Left hindlimb (tissue), 1 donor: Measurements from ENCODE around the gene GALNT4.

ENCODE experiments used
- DNase-seq: peaks from one replicate; pipeline ENCODE4 v3.0.0-alpha.2; 2018

GALNT4 gene

DNA sequence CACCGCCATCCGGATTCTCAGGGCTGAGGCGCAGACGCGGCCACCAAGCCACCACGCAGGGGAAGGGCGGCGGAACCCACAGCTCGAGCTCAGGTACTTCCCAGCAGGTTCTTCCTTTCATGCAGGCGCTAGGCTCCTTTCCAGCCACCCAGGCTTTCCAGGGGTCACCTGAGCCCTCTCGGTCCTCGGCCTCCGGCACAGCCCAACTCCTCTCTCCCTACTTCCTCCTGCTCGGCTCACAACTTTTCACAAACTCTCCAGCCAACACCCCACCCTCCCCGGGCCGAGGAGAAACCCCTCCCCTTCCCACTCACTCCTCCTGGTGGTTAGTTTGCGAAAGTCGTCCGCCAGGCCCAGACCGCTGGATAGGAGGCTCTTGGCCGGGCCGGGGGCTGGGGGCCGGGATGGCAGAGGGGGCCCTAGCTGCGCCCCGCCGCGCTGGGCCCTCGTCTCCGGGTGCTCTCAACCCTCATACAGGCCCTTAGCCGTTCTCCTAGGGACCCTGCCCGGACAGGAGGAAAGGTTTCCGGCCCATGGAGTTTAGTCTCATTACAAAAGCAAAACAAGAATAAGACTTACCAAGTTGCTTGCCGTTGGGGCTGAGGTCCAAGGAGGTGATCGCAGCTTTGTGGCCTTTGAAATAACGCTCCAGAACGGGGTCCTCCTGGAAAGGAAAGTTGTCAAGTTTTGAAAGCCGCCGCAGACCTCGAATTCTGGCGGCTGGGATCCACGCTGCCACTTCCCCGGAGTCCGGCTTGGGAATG is at the start of gene GALNT4:
Gene GALNT4 (minus strand): TSS at position 256 of the 764 bp plus-strand sequence. CDS start 247 bp downstream, at position 9.
- DNase-seq = peak; percentile 92

DNA sequence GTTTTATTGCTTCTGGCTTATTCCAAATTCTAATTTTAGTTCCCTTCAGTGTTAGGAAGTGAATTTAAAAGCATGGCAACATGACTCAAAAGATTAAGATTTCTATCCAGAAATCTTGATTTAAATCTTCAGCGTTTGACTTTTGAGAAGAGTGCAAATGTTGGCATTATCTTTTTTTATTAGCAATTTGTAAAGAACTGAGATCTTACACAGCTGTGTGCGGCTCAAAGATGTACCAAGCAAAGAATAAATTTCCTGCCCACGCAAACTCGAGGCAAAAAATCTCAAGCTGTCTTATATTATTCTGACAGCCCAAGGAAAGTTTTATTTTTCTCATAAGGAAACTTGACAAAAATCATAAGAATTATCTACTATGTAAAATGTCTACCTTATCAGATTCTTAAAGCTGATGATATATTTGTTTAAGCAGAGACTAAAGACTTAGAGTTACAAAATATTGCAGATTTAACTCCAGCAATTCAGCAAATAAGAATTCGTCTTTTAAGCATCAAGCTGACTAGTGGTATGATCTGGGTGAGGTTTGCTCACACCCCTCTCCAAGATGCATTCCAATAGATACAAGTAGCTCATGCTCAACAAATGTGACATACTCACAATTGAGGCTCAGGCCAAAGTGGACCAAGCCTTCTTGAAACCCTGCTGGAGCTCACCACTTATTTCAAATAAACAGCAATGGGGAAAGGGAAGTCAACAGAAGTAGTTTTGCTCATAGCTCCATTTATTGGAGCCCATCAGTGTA is 48.6 kb upstream of the GALNT4 start:
- DNase-seq = no peak

DNA sequence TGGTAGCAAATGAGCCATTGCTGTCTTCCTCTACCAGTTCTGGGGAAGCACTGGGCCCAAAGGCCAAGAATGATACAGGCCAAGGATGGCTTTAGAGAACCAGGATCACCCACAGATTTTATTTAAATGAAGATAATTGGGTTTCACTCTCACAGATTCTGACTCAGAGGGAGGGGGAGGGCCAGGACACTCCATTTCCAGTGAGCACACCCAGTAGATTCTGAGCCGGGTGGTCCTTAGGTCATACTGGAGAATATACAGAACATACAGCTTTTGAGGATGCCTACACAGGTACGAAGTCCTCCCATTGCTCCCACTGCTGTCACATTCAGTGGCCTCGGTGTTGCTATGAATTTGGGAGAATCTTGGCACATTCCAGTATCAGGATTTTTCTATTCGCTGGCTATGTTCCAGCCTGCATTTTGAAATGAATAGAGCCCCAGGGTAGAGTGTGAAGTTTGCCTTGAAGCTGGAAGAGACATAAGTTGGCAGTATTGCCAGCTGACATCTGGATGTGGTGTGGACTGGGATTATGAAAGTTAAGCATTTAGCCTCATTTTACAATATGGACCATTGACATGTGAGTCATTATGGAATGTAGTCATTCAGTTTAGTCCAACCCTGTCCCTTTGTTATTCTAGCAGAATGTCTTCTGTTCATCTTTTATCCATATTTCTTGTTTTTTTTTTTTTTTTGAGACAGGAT is 47.0 kb upstream of the GALNT4 start:
- no peak for DNase-seq

DNA sequence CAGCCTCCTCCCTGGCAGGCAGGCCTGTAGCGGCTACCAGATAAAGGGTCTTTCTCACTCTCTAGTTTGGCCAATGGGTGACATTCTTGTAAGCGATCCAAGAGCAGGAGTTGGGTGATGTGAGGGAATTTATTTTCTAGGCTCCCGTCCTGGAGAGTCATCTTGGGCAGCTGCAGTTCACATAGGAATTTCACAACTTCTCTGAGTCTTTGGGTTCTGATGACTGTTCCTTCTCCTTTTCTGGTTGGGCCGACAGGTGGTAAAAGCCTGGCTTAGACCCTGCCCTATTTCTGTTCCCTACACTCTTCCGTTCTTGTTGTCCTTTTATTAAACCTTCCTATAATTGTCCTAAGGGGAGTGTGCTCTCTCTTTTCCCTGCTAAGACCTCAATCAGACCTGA is 43.9 kb upstream of the GALNT4 start:
- DNase-seq = no peak

DNA sequence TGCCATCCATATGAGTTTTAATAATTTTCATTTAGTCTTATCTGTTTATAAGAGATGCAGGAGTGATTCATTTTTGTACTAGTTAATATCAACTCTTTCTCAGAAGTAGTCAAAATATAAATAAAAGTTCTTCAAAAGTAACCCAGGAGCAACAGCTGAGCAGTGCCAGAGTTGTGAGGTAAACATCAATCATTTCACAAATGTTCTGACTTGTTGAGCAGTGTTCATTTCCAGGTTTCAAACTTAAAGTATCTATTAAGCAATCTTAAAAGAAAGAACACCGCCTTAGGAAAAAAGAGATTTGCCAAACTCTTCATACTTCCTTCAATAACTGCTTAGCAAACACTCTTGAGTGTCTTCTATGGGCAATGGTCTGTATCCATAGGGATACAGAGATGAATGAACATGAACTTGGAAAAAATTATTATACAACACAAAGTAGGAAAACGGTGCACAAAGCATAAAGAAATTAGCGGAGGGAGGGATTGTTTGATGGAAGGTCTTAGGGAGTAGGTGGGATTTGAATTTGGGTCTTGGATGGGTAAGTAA is 43.2 kb upstream of the GALNT4 start:
- DNase-seq = no peak

DNA sequence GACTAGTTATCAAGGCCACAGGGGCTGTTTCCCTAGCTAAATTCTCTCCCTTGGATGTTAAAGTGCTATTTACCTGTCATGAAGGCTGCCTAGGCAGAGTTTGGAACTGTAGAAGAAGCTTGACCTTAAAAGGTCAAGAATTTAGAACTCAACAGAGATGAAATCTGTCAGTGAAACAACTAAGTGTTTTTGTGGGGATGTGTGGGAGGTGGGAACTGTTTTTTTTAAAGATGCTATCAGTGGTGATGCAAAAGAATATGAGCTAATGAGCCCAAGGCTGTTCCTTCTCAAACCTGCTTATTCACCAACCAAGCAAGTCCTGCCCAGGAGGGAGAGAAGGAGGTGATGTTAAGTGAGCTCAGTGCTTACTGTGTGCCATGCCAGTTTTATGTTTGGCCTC is 42.0 kb upstream of the GALNT4 start:
- no peak for DNase-seq

DNA sequence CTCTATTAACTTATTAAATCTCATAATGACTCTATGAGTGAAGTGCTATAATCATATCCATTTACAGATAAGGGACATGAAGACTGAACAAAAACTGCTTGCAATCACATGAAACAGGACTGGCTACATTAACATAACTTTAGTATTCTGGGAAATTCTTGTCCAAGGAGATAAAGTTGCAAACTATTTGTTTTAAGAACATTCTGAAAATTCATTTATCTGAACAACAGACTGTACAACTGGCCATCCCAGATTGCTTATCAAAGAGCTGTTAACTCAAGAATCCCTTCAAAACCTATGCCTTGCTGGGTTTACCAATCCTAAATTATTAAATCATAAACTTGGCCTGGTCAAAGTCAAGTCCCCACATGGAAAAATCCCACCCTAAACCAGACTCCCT is 40.4 kb upstream of the GALNT4 start:
- DNase-seq = no peak

DNA sequence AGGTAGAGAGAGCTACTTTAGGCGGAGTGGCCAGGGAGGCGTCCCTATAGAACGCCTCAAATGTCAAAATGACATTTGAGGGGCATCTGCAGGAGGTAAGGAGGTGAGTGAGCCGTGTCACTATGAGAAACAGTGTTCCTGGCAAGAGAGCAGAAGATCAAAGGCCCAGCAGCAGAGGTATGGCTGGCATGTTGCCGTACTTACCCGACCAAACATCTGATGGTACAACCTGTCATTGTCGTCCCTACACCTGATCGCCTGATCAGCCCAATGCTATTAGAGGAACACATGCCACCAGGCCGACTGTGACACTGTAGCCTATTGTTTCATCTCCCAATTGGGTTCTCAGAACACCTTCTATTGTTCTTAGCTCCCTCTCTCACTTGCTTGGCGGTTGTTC is 35.2 kb upstream of the GALNT4 start:
- DNase-seq = no peak

DNA sequence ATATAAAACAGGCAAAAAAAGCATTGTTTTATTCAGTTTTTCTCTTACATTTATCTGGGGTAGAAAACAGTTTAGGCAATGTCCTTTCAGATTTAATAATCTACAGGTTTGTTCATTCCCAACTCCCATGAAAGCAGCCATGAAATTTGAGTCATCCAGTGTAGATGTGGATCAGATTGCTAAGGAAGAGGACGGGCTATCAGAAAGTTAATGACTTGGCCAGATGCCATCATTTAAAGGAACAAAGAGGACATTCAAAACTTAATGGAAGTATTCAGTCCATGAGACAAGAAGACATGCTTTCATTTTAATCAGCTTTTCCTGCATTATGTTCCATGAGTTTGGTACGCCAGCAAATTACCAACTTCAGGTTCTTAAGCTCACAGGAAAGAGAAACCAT is 32.4 kb upstream of the GALNT4 start:
- DNase-seq = no peak

DNA sequence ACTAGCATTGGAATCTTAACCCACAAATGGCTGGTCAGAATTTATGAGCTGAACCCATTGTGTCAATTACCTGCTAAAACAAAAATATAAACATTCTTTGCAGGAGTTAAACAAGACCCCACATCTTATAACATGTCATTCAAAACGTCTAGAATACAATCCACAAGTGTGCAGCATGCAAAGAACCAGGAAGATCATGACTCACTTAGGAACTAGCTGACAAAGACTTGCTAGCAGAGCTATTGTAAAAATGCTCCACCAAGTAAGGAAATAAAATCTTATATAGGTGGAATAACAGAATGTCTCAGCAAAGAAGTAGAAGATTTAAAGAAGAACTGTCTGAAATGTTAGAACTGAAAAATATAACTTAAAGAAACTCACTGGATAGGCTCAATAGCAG is 27.8 kb upstream of the GALNT4 start:
- no peak for DNase-seq

DNA sequence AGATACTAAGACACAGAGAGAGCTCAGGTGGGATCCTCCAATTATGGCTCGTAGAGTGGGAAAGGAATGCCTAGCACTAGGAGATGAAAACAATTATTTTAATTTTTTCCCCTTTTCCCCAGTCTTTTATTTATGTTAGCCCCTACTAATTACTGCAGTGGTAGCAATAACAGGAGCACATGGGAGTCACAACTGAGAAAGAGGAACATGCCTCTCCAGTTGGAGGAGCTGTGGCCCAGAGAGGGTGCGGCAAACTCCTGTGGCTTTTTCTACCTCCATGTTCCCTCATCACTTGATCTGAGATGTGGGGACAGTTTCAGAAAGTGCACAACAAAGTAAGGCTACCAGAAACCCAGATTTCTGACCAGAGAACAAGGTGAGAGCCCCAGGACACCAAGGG is 27.2 kb upstream of the GALNT4 start:
- no peak for DNase-seq

DNA sequence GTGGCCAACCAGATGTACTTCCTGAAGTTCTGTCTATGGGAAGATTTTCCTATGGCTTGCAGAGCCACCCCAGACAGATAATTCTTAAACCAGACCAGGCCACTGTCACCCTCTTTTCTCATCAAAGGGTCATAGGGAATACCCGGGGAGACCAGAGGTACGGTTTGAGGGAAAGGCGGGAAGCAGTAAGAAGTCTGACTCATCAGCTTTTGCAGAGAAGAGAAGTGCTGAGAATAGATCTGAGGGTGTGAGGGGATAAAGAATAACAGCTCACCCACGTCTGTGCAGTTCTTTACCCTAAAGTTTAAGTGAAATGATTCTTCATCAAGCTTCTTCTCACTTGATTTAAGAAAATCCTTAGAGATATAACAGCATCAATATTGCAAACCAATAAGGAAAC is 22.5 kb upstream of the GALNT4 start:
- no peak for DNase-seq

DNA sequence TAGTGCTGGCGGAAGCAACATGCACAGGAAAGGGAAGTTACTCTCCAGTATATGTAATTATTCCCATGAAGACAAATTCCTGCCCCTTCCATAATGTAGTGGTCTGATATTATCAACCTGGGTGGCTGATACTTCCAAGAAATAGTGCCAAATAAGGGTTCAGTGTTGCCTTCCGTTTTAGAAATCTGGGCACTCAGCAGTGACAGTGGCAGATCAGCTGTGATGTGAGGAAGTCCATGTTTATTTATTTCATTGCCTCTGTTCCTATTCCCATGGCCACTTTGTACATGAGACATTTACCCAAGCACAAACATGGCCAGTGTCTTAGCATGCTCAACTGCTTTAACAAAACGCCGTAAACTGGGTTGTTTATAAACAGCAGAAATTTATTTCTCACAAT is 21.6 kb upstream of the GALNT4 start:
- DNase-seq = no peak

DNA sequence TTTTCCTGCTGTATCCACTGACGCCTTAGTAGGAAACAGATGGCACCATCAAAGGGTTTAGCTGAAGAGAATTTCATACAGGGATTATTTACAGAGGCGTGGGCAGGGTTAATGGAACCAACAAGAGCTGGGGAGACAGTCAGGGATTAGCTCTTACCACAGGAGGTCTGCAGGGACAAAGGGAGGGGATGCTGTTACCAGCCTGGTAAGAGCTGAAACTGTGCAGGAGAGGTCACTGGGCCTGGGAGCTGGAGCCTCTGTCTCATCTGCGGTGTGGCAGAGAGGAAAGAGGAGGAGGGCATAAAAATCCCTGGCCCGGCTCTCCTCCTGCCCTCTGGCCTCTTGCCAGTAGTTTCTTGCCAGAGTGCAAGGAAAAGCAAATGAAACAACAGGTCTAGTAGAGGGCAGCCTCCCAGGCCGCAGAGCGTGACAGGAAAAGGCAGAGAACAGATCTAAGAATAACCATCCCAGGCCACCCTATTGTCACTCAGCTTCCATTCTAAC is 20.1 kb upstream of the GALNT4 start:
- DNase-seq = peak; percentile 63

DNA sequence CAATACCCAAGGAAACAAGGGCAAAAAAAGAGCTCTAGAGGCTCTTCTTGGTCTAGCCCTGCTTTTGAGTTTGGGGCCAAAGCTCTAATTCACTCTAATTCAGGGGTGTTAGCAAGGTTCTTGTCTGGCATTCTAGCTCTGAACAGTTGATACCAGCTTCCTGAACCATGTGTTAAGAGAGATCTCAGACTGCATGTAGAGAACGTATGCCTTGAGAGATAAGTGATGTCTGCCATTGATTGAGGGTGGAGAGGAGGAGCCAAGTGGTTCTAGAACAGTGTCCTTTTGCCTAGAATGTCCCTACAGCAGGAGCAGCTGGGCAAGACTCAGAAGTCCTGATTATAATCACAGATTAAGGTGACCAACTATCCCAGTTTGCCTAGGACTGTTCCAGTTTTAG is 19.4 kb upstream of the GALNT4 start:
- no peak for DNase-seq

DNA sequence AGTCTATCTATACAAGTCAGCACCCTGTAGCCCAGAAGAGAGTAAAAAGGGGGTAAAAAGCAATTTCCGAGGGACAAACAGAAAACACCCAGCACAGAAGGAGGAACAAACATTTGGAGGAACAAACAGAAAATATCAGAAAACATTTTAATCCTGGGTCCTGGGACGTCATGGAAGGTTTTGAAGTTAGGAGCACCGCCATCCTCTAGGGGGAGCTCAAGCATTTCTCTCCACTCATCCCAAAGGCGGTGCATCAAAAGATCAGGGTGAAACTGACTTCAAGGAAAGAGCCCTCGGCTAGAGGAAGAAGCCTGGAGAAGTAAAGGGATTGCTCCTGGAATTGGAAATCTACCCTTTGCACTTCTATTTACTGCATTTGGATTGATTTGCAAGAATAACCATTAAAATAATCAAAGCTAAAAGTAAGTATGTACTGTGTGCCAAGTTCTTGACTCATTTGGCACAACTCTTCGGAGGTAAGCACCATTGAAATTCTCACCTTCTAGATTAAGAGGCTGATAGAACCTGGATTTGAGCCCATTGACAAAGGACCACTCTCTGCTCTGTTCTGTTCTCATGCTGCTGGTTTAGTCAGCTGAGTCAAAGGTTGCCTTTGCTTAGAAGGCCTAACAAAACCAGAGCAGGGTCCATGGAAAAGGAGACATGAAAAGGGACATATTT is 18.5 kb upstream of the GALNT4 start:
- peak; percentile 74 for DNase-seq

DNA sequence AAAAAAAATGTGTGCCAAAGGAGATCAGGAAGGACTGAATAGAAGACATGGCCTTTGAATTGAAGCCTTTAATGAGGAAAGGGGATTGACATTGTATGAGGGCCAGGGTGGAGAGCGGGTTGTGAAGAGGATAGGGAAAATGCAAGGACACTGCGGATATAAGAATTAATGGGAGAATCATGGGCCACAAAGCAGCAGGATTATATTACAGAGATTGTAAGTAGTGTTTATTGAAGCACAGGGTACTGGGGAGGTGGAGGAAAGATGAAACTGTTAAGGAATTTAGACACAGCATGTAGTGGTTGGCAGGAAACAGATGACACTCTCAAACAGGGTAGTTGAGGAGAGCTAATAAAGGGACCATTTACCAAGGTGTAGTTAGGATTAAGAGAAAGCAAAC is 17.6 kb upstream of the GALNT4 start:
- DNase-seq = no peak

DNA sequence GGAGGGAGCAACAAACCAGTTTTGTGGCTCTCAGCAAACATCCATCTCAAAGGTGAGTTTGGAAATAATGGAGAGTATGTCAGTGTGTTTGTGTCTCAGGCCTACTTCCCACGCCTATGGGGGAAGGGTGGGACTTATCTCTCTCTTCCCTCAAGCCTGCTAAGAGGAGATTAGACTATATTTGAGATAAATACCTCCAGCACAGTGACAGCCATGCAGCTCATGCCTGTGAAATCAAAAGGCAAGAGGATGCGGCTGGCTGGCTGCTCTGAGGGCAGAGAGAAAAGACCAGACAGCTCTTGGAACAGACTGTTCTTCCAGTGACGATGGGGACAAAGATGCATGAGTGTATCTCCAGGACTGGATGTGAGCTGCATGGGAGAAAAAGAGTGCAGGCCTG is 16.0 kb upstream of the GALNT4 start:
- no peak for DNase-seq

DNA sequence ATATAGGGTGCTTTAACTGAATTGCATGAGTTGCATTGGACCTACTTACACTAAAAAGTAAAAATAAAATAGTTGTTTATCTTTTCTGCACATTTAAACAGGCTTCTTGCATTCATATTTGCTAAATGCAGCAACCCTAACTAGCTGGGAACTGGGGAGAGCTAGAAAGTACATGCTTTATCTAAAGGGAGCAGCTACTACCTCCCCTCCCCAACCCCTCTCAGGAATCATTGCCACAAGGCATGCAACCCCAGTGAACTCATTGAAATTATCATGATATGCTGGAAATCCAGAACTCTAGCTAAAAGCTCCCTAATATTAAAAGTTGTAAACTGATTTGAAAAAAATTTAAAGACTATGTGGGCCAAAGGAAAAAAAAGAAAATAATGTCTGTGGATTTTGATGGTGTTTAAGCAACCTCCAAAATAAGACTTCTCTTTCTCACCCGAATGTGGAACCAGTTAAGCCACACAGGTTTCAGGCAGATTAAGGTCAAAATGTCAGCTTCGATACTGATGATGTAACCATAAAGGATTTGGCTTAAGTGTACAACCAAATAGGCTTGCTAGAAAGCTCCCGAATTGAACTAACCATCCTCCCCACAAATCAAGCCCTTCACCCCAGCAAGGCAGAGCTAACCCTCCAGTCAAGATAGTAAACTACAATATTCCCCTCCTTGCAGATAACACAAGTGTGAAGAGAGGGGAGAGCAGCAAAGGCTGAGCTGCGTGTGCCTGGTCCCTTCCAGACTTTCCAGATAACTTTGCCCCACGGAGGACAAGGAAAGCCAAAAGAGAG is 15.0 kb upstream of the GALNT4 start:
- DNase-seq = no peak

DNA sequence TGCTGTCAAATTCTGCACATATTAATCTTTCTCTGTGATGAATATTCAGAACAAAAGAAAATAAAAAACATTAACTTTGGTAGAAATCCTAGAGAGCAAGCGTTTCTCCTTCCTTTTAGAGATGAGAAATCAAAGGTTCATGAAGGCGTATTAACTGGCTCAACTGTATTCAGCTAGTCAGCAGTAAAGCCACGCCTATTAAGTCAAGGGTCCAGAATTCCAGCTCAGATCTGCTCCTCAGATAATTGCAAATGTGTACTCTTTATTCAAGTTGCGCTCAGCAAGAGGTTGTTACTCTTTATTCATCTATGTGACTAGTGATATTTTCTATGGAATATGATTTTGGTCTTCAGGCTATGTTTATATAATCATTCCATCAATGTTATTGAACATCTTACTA is 14.3 kb upstream of the GALNT4 start:
- DNase-seq = no peak

DNA sequence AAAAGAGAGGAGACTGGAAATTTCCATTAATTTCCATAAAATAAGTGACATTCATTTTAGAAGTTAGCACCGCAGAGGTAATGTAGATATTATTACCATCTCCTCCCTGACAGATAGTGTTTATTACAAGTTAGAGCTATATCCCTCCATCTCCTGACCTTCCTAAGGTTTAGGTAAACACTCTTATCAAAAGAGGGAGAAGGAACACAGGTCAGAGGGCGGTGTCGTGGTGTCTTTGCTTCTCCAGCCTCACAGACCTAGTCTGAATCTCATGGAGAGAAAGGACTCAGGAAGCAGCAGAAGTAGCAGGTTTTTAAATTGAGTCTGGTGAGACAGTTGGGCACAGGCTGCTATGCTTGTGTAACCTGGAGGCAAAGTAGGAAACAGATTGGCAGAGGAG is 12.8 kb upstream of the GALNT4 start:
- no peak for DNase-seq

DNA sequence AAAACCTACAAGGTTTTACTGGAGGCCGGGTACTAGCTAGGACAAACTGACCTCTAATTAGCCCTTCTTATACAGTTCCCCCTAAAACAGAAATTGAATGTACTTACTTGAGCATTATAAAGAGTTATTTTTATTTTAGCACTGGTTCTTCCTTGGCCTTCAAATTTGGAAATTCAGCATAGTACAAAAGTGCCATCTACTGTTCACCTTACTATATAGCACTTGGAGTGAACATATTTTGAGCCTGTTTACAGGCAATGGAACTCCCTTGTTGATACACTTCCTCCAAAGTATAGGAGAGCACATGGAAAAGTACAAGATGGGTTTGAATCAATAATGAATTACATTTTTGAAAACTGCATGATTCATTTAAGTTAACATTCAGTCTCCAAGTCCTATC is 5.1 kb upstream of the GALNT4 start:
- DNase-seq = no peak
